Hepatocyte (in vitro differentiated cells): ENCODE measurements around the gene PDF. TPM values are rescaled to one million over a fixed set of nuclear protein-coding genes. Genes with fewer than 3 reads are reported as not detected.

ENCODE experiments used
- DNase-seq: peaks from one replicate; pipeline ENCODE4 v3.0.0-alpha.2; 2016; ENCODE audit warnings: low spot score
- H2AFZ ChIP-seq: fragments of 200-600 bp; sonication (generic); 2 replicates; pipeline ENCODE4 v1.6.0; 2016; ENCODE audit warnings: antibody characterized with exemption, mild to moderate bottlenecking
- H3K27ac ChIP-seq: fragments of 200-600 bp; sonication (generic); 2 replicates; pipeline ENCODE4 v1.5.1; 2016; ENCODE audit warnings: mild to moderate bottlenecking
- H3K27me3 ChIP-seq: fragments of 200-600 bp; sonication (generic); 2 replicates; pipeline ENCODE4 v1.6.1; 2016
- H3K36me3 ChIP-seq: fragments of 200-600 bp; sonication (generic); replicated peaks from 2 replicates; pipeline ENCODE4 v1.5.1; 2016; ENCODE audit warnings: low read depth; ENCODE audit not compliant: insufficient read depth
- H3K4me1 ChIP-seq: fragments of 200-600 bp; sonication (generic); 2 replicates; pipeline ENCODE4 v1.5.1; 2016; ENCODE audit warnings: mild to moderate bottlenecking, moderate library complexity; ENCODE audit not compliant: insufficient read depth
- H3K4me2 ChIP-seq: fragments of 200-600 bp; sonication (generic); 2 replicates; pipeline ENCODE4 v1.6.0; 2016
- H3K4me3 ChIP-seq: fragments of 200-600 bp; sonication (generic); 2 replicates; pipeline ENCODE4 v1.5.1; 2016; ENCODE audit warnings: mild to moderate bottlenecking
- H3K79me2 ChIP-seq: fragments of 200-600 bp; sonication (generic); 2 replicates; pipeline ENCODE4 v1.6.0; 2017; ENCODE audit warnings: mild to moderate bottlenecking
- H3K9me2 ChIP-seq: fragments of 200-600 bp; sonication (generic); replicated peaks from 2 replicates; pipeline ENCODE4 v1.6.0; 2017; ENCODE audit warnings: mild to moderate bottlenecking; ENCODE audit not compliant: insufficient read depth
- H3K9me3 ChIP-seq: fragments of 200-600 bp; sonication (generic); 2 replicates; pipeline ENCODE4 v1.5.1; 2016; ENCODE audit warnings: low read depth, mild to moderate bottlenecking
- H4K20me1 ChIP-seq: fragments of 200-600 bp; sonication (generic); 2 replicates; pipeline ENCODE4 v1.6.0; 2016; ENCODE audit warnings: mild to moderate bottlenecking; ENCODE audit not compliant: insufficient read depth, poor library complexity, severe bottlenecking
- EZH2 ChIP-seq: fragments of 200-600 bp; sonication (generic); IDR thresholded peaks from 2 replicates; pipeline ENCODE4 v1.6.1; 2016; ENCODE audit warnings: antibody characterized with exemption, mild to moderate bottlenecking, borderline replicate concordance
- EZH2phosphoT487 ChIP-seq: fragments of 200-600 bp; sonication (generic); IDR thresholded peaks from one replicate; pipeline ENCODE4 v1.6.1; 2018; ENCODE audit warnings: antibody characterized with exemption, mild to moderate bottlenecking, low read depth, moderate library complexity; ENCODE audit not compliant: unreplicated experiment, severe bottlenecking
- WGBS: methylation state at CpG from one replicate; pipeline ENCODE4 v1.1.6; 2016; ENCODE audit warnings: low lambda C conversion rate; ENCODE audit errors: missing lambda C conversion rate; 5-methylcytosine and 5-hydroxymethylcytosine counted together
- polyA plus RNA-seq: library from polyadenylated mRNA; unstranded; fragments of >200 nt; fragmentation: Nextera tagmentation; extraction: Ambion mirVana; gene quantifications from 2 replicates; pipeline ENCODE4 v1.2.1, GENCODE V29; 2016
- total RNA-seq: library from RNA; depleted of rRNA; stranded (reverse); fragments of >200 nt; gene quantifications from 2 replicates; pipeline ENCODE4 v1.2.3, GENCODE V29; 2014
- TF ChIP-seq, protein P1 (sequence below): fragments of 200-600 bp; sonication (generic); IDR thresholded peaks from 2 replicates; pipeline ENCODE4 v1.5.1; 2016; ENCODE audit warnings: antibody characterized with exemption, mild to moderate bottlenecking; ENCODE audit not compliant: poor library complexity

The PDF gene
- total and polyA plus RNA-seq, 2 experiments from 2014 or later = 14.3 to 25.4 TPM

DNA sequence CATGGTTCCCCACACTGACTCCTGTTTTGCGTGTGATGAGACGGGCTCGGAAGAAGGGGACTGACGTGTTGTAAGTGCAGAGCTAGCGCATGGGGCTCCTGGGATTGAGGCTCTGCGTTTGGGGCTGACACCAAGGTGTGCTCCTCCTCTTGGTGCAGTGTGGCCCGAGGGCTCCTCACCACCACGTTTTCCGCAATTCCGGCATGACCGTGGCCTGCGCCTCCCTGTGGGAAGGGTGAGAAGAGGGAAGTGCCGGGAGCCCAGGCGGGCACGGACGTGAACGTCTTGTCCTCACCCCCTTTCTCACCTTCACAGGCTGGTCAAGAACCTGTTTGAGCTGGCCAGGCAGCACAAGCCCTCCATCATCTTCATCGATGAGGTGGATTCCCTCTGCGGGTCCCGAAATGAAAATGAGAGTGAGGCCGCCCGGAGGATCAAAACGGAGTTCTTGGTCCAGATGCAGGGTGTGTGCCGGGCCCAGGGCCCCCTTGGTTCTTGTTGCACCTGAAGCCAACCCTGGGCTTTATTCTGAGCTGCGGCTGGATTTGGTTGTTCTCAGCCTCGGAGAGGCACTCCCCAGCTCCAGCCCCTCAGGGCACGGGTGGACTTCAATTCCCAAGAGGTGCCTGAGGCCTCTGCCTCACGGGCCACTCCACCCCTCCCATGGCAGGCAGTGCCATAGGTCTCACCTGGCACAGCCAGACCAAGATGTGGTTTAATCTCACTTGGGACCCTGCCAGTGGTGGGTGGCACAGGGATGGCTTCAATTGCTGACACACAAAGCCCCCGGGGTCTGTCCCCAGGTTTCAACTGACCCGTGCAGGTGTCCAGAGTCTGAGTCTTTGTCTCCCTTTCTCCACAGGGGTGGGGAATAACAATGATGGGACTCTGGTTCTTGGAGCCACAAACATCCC is 10.3 kb downstream of the PDF start:
- Histone ChIP-seq H3K36me3 (no peaks in the 10 kb centered on the region), H3K27me3 (no peaks in the 10 kb centered on the region), H3K27ac (no peak overlapping the region), H3K9me3 (no peaks in the 10 kb centered on the region), H3K4me1 (no peaks in the 10 kb centered on the region), H3K4me2 (no peak overlapping the region), H2AFZ (no peak overlapping the region), H3K9me2 (no peaks in the 10 kb centered on the region), H4K20me1 (no peaks in the 10 kb centered on the region), H3K4me3 (no peak overlapping the region), H3K79me2 (peaks cover 38% of the 10 kb centered on the region)
- DNase-seq = no peak
- TF ChIP-seq, protein P1, sequence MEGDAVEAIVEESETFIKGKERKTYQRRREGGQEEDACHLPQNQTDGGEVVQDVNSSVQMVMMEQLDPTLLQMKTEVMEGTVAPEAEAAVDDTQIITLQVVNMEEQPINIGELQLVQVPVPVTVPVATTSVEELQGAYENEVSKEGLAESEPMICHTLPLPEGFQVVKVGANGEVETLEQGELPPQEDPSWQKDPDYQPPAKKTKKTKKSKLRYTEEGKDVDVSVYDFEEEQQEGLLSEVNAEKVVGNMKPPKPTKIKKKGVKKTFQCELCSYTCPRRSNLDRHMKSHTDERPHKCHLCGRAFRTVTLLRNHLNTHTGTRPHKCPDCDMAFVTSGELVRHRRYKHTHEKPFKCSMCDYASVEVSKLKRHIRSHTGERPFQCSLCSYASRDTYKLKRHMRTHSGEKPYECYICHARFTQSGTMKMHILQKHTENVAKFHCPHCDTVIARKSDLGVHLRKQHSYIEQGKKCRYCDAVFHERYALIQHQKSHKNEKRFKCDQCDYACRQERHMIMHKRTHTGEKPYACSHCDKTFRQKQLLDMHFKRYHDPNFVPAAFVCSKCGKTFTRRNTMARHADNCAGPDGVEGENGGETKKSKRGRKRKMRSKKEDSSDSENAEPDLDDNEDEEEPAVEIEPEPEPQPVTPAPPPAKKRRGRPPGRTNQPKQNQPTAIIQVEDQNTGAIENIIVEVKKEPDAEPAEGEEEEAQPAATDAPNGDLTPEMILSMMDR = no peak
- TF ChIP-seq EZH2 (no peak), EZH2phosphoT487 (no peak)
- WGBS = 95% methylated on average over 29 of the region's 30 CpGs

DNA sequence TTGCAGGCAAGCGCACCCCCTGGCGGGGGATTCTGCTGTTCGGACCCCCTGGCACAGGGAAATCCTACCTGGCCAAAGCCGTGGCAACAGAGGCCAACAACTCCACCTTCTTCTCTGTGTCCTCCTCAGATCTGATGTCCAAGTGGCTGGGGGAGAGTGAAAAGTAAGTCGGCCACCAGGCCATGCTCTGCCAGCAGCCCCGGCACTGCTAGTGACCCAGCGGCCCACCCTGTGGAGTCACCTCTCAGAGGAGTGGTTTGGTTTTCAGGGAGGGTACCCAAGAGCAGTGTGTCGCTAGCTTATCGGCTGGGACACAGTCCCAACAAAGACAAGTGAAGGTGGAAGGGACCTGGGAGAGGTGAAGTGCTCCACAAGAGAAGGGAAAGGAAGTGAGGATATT is 11.0 kb downstream of the PDF start:
- WGBS = 95% methylated on average over 9 of the region's 9 CpGs
- Histone ChIP-seq H3K4me1 (no peaks in the 10 kb centered on the region), H3K4me2 (no peak overlapping the region), H4K20me1 (no peaks in the 10 kb centered on the region), H2AFZ (no peak overlapping the region), H3K9me2 (no peaks in the 10 kb centered on the region), H3K79me2 (peaks cover 38% of the 10 kb centered on the region), H3K36me3 (no peaks in the 10 kb centered on the region), H3K9me3 (no peaks in the 10 kb centered on the region), H3K27me3 (no peaks in the 10 kb centered on the region), H3K27ac (no peak overlapping the region), H3K4me3 (no peak overlapping the region)
- no peak for DNase-seq
- TF ChIP-seq EZH2phosphoT487 (no peak), EZH2 (no peak)
- TF ChIP-seq, protein P1 = no peak

DNA sequence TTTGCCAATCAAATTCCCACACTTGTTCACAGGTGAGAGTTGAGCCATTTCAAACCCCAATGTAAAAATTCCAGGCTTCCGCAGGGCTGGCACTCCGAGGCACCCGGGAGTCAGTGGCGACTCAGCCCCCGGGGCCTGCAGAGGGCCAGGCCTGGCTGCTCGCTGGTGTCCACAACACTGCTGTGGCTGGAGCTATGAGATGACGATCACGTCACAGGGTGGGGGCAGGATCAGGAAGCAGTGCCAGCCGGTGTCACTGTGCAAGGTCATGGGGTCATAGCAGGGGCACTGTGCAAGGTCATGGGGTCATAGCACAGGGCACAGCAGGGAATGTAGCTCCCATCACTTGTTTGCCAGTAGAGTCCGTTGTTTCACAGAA is 11.5 kb downstream of the PDF start:
- TF ChIP-seq EZH2phosphoT487 (no peak), EZH2 (no peak)
- TF ChIP-seq, protein P1 = no peak
- Histone ChIP-seq H3K4me1 (no peaks in the 10 kb centered on the region), H3K4me2 (no peak overlapping the region), H3K9me3 (no peaks in the 10 kb centered on the region), H3K79me2 (peaks cover 38% of the 10 kb centered on the region), H3K9me2 (no peaks in the 10 kb centered on the region), H2AFZ (no peak overlapping the region), H4K20me1 (no peaks in the 10 kb centered on the region), H3K36me3 (no peaks in the 10 kb centered on the region), H3K27ac (no peak overlapping the region), H3K27me3 (no peaks in the 10 kb centered on the region), H3K4me3 (no peak overlapping the region)
- no peak for DNase-seq
- 93% methylated on average over 10 of the region's 10 CpGs for WGBS
